NCI-H2107 treated with DMSO at 0.1 percent for 48 hours (cell line): ENCODE measurements around the gene PHB1.

Experiments
- DNase-seq: peaks from one replicate; lab custom pipeline; 2025; ENCODE audit not compliant: unreplicated experiment; lab: John Stamatoyannopoulos, UW

Gene PHB1

DNA sequence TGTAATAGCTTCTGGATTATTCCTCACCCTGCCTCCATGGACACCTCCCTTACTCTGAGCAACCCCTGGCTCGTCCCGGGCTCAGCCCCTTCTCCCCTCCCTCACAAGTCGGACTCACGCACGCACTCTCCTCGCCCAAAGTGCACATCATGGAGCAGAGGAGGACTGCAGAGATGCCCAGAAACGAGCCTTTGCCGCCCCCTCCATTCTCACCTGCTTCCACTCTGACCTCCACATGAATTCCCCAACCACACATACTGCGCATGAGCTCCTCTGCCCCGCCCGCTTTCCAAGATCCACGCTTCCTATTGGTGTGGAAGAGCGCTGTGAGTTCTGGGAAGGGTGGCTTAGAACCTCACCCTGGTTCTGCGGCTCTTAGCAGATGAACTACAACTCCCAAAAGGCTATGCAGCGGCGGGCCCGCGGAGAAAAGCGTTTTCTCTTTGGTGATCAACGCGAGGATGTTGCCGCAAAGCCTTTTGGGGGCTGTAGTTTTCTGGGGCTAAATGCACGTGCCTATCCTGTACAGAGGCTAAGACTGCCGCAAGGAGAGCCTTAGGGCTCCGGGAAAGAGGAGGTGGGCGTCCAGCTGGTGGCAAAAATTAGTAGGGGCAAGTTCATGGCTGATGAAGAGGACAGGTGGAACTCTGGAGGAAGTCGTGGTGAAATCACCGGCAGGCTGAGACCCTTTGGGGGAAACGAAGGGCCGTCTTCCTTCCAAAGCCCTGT lies at the start of gene PHB1:
PHB1 (minus strand) TSS at position 261 of the 729 bp plus-strand sequence. CDS start 1,618 bp downstream, outside the sequence.
- DNase-seq, result peak; percentile 98

DNA sequence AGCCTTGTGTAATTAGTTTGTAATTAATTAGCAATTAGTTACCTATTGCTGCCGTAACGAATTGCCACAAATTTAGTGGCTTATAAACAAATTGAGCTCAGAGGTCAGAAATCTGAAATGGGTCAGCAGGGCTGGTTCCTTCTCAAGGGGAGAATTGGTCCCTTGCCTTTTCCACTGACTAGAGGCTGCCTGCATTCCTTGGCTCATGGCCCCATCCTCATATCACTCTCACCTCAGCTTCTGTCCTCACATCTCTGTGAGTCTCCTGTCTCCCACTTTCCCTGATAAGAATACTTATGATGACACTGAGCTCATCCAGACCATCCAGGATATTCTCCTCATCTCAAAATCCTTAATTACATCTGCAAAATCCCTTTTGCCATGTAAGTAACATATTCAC lies 49.4 kb upstream of the PHB1 start:
- no peak for DNase-seq

DNA sequence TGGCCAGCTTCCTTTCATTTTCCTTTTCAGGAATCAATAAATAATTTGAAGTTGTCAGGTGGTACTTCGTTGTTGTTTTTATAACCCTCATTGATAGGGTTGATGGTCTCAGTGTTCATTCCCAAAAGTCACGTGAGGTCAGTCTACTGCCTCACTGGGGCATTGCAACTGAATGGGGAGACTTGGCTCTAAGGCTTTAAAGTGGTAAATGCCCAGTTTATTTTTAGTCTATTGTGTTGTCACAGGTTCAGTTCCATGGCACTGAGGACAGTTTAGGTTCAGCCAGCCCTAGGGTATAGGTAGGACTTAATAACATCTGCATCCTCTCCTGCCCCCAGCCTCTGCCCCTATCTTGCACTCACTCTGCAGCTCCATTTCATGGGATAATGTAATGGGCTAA lies 46.9 kb upstream of the PHB1 start:
- DNase-seq, result no peak

DNA sequence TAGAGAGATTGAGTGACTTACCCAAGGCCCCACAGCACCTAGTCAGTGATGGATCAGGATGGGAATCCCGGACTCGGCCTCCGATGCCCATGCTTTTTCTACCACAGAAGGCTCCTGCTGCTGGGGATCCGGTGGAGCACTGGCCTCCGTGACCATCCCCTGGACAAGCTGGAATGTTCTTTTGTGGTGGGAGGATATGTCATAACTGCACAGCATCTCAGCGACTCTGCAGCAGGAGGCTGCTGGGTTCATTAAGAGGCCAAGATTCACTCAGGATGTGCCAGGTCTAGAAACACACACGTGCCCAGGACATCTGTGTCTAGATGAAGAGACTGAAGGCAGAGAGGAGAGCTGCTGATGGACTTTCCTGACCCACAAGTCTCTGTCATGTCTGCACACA lies 45.7 kb upstream of the PHB1 start:
- DNase-seq, result no peak

DNA sequence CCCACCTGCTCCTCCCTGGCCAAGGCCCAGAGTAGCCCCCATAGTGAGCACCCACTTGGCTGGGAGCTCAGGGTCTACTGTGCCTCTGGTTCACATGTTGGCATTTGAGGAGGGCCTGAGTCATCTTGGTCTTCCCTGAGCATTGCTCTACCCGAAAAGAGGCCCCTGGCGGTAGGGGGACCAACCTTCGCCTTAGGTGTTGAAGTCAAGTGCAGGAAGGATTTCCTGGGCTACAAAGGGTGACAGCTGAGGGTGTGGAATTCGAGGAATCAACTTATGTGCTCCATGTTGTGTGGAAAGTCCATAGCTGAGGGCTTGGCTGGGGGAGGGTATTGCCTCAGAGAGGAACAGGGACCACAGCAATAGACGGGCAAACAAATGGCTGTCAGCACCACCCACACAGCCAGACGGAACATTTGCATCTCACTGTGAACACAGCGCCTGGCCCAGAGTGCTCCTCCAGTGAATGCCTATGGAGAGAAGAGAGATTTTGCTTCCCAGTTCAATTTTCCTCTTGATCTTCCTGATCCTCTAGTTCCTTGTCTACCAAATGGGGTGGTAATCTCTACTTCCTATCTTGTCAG lies 44.8 kb upstream of the PHB1 start:
- DNase-seq, result no peak

DNA sequence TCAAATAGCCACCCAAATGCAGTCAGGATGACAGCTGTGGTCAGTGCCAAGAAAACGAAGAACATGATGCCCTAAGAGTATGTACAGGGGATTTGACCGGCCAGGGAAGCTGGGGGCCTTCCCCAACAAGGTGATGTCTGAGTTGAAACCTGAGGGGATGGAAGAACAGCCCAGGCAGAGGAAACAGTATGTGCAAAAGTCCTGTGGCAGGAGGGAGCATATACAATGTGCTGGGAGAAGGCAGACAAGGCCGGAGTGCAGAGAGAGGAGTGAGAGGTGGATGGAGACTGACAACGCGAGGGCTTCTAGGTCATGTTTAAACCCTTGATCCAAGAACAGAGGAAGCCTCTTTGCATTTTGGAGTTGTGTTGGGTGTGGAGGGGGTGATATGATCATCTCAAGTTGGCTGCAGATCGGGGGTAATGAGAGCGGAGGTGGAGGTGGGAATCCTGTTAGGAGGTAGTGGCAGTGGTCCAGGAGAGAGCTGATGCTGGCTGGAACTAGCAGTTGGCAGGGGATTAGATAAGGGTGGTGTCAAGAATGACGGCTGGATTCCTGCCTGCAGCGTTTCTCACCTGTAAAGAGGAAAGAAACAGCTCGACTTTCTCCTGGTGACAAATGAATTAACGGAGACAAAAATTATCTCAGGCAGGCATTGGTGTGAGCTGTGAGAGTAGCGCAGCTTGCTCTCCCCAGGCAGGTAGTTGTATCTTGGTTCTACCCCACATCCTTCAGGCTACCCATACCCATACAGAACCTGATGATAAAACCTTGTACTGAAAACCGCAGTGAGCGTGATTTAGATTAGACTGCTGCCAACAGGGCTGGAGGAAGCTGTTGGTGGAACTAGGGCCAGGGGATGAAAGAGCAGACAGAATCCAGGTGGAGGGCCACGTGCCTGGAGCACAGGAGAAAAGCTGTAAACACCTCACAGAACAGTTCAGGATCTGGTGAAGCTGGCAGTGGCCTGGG lies 43.2 kb upstream of the PHB1 start:
- no peak for DNase-seq

DNA sequence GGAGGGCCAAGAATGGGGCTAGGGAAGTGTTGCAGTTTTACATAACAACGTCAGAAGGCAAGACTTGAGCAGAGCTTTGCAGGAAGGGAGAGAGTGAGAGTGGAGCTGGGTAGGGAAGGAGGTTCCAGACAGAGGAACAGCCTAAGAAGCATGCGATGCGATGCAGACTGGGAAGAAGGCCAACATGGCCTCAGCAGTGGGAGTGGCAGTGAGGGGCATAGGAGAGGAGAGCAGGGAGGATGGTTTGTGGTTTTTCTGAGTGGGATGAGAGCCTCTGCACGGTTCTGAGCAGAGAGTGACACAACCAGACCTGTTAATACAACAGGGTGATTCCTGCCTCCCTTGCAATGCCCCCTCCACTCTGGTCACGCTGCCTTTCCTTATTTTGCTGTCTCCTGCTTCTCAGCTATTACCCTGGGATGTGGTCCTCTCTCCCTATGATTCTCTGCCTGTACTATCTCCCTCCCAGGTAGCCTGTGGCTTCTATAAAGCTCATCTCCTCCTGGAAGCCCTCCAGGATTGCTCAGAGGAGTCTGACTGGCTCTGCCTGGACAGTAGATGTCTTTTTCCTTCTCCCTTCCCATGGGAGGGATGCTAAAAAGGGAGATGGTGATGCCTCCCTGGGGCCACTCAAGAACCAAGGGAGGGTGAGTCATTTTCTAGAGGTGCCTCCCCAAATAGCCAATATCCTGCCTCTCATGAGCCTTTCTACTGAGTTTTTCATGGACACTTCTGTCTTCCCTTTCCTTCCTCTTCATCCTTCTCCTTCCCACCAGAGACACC lies 41.7 kb upstream of the PHB1 start:
- no peak for DNase-seq

DNA sequence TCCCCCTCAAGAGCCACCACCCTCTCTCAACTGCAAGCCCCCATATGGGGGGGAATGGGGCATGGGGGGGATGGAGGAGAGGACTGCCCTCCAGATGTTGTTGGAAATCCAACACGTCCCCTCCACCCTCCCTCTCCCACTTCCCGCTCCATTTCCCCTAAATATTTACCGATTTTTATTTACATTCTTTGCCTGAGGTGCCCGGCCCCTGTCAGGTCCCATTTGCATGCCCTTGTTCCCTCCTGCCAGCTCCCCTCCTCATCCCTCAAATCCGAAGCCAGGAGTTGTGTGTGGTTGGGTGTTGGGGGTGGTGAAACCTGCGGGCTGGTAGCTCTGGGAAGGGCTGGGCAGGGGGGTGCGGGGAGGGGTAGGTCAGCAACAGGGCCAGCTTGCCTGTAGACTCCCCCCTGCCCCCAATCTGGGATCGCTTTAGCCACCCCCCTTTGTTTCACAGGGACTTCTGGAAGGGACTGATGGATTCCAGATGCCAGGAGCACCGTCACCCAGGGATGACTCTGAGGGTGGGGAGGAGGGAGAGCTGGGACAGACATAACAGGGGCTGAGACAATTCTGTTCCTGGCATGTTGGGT lies 40.7 kb upstream of the PHB1 start:
- DNase-seq, result no peak

DNA sequence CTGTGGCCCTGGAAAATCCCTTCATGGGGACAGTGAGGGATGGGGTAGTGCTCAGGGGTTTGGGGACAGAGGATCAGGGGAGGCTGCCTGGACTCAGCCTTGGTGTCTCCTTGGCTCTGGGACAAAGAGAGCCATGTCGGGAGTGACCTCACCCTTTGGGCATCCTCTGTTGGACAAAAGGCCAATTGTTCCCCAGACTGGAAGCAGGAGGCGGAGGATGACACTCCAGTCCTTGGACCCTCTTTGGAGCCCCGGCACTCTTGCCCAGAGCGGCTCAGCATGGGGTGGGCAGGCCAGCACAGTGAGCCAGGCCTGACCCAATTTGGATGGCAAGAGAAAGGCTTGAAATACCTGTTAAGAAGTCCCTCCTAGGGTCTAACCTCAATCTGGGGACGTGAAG lies 39.4 kb upstream of the PHB1 start:
- no peak for DNase-seq

DNA sequence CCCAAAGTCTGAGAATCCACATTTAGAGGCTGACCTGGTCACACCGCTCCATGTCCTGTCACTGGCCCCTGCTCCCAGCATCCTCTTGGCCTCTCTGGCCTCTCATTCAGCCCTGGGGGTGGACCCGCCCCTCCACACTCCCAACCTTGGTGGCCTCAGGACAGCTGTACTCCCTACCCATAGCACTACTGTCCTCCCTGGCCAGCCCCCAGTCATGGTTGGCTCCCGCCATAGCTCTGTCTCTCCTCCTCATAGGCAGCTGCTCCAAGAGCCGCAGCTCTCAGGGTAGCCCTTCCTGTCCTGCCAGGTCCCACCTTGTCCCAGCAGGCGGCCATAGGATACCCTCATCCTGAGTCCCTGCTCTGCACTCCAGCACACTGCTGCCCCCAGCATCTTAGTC lies 38.0 kb upstream of the PHB1 start:
- no peak for DNase-seq

DNA sequence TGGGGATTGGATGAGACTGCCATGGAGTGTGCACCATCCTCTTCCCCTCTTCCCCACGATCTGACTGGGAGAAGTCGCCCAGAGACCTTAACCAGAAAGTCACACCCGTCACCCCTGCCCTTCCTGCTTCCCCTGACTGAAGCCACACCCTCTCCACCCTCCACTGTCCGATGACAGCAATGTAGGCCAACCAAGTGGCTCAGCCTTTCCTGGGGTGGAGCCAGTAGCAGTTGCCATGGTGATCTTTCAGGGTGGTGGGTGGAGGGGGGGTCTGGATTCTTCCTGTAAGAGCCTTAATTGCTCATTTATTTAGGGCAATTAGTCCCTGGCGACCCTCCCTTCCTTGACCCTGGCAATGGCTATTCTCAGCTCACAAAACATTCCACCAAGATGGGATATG lies 37.5 kb upstream of the PHB1 start:
- no peak for DNase-seq

DNA sequence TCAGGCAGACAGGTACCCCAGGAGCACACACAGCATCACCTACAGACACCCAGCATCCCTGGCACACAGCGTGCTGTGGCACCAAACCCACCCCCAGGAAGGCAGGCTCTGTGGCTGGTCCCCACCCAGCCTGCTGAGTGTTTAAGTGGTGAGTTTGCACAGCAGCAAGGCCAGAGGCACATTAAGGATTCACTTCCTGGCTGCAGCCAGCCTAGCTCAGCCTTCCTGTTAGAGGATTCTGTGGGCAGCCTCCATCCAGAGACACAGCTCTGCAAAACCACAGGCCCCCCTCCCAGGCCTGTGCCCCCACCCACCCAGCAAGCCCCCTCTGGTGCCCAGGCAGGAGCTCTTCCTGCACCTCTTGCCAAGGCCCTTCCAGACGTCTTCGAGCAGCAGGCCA lies 36.1 kb upstream of the PHB1 start:
- DNase-seq, result no peak

DNA sequence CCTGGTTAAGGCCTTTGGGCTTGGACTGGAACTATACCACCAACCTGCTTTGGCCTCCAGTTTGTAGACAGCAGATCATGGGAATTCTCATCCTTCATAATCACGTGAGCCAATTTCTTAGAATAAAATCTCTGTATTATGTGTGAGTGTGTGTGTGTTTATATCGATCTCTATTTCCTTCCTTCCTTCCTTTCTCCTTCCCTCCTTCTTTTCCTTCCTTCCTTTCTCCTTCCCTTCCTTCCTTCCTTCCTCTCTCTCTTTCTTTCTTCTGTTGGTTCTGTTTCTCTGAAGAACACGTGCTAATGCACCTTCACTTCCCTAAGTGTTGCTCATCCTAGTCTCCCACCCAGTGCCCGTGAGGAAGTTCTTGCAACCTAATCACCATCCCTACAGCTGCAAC lies 35.5 kb upstream of the PHB1 start:
- no peak for DNase-seq

DNA sequence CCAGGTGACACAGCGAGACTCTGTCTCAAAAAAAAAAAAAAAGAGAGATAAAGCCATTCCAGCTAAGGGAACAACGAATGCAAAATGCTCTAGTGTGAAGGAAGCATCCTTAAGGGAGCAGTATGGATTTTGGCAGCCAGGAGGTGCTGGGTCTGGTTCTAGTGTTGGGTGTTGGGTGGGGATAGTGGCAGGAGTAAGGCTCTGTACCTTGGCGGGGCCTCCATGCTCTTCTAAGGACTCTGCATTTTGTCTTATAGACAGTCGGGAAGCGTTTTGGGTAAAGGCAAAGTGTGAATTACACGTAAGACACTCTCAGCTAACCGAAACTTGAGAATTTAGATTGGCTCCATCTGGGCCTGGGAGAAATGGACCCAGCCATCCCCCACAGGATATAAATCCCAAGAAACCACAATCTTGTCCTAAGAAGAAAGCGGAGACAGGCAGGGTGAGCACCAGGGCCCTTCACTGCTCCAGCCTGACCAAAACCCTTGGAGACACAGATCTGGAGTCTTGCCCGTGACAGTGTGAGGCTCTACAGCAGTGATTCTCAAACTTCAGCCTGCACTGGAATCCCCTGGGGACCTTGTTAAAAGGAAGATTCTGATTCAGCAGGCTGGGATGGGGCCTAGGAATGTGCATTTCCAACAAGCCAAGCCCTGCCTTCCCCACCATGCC lies 33.1 kb upstream of the PHB1 start:
- no peak for DNase-seq

DNA sequence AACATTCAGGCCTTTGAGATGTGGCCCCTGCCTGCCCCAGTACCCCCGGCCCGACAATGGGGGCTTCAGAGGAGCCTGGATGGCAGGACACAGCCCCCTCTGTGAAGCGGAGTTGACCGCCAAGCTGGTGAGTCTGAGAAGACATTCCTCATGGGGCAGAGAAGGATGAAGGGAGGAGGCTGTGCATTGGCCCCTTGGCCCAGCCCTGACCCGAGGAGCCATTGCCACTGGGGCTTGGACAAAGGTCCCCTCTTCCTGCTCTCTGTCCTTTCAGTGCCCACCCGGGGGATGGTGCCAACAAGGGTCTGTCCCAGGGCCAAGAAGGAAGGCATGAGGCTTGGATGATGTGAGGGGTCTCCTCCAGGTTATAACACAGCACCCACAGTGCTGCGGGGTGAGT lies 30.9 kb upstream of the PHB1 start:
- no peak for DNase-seq

DNA sequence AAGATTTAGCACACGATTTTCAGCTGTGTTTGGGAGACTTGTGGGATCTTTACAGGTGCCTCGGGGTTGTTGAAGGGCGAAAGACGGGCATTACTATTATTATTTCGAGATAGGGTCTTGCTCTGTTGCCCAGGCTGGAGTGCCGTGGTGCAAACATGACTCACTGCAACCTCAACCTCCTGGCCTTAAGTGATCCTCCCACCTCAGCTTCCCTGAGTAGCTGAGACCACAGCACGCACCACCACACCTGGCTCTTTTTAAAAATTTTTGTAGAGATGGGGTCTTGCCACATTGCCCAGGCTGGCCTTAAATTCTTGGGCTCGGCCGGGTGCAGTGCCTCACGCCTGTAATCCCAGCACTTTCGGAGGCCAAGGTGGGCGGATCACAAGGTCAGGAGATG lies 29.7 kb upstream of the PHB1 start:
- no peak for DNase-seq

DNA sequence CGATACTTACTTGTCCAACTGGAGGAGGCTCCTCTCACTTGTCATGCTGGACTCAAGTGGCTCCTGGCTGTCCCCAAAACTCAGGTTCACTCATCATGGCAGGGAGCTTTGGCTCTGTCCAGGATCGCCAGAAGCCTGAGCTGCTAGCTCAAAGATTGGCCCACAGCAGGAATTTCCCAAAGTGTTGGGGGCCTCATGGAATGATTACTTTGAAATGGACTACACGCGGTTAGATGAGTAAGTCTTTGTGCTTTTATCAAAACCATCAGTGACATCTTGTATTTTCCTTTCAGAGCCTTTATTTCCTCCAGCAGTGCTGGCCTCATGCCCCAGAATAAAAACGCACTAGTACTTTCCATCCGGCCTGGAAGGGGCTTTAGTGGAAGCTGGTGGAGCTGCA lies 29.2 kb upstream of the PHB1 start:
- DNase-seq, result no peak

DNA sequence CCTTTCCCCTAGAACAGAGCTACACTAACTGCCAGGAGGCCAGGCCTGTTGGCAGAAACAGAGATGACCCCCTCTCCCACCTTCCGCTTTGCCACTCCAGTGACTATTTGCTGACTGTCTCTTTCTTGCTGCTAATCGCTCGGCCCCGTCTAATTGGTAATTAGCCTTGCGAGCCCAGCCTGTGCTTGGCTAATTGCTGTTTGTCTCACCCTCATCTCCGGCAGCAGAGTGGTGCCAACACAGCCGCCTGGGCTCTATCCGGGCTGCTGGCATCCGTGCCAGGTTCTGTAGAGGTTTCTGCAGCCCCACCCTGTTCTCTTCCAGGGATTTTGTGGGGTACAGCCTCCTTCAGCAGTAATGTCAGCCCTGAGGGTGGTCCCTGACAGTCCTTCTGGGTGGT lies 27.4 kb upstream of the PHB1 start:
- no peak for DNase-seq

DNA sequence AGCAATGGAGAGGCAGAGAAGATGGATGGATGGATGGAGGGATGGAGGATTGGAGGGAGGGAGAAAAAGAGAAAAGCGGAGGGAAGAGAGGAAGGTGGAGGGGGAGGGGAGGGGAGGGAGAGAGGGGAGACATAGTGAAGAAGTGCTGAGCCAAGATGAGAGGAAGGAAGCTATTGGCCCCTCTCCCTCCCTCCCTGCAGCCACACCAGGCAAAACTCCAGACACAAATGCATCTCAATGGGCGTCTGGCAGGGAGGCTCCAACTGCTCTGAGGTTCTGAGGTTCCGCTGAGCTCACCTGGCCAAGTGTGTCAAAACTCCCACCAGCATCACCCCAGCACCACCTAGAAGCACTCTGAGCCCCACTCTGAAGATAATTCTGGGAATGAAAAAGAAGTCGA lies 26.9 kb upstream of the PHB1 start:
- no peak for DNase-seq

DNA sequence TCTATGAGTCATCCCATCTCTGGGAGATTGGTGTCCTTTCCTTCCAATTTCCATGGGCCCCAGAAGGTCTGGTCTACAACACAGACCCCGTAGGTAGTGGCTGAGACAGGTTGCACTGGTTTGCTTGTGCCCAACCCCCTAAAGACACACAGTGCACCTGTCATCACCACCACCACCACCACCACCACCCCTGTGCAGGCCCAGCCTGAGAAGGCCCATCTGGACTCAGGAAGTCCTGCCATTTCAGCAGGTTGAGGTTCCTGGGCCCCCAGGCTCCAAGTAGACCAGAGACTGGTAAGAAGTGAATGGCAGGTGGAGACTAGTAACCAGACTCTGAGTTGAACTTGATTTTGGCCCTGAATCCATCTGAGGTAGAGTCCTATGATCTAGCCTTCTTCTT lies 25.9 kb upstream of the PHB1 start:
- no peak for DNase-seq
